GM21381 (cell line): ENCODE data around the gene CBX4.
"Not testable (repeated sequence)": the region's sequence is repeated elsewhere in the genome, so short reads cannot be mapped to it uniquely, and the experiment has no call there.

ENCODE experiments used
- ATAC-seq: cut with Tn5 transposase; IDR thresholded peaks from one replicate; pipeline ENCODE4 v1.9.1; 2021; ENCODE audit warnings: mild to moderate bottlenecking, moderate library complexity; ENCODE audit not compliant: unreplicated experiment

Gene CBX4

DNA sequence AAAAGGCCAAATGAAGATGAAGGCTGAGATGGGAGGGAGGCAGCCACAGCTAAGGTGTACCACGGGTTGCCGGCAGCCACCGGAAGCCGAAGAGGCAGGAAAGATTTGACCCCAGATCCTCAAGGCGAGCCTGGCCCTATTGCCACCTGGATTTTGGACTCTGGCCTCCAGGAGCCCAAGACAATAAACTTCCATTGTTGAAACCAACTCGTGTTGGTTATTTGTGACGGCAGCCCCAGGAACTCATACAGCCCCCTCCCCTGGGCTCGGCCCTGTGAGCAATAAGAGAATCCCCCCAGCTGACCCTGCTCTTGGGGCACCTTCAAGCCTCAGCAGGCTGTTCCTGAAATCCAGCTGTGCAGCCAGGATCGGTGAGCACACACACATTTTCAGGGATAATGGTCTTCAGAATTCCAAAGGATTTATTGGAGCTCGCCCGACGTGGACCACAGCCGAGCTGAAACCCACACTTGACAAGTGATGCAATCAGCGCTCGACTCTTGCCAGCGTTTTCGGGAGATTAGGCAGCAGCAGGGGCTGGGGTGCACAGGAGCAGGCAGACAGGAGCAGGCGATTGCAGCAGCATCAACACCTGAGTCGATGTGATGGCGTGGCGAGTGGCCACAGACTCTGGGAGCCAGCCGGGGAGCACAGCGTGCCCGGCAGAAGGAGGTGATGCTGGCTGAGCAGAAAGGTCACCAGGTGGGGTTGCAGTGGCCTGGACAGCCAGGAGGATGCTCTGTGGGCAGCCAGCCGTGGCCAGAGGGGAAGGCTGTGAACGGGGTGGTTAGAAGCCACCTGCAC lies 22.4 kb upstream of the CBX4 start:
- ATAC-seq, result no peak

DNA sequence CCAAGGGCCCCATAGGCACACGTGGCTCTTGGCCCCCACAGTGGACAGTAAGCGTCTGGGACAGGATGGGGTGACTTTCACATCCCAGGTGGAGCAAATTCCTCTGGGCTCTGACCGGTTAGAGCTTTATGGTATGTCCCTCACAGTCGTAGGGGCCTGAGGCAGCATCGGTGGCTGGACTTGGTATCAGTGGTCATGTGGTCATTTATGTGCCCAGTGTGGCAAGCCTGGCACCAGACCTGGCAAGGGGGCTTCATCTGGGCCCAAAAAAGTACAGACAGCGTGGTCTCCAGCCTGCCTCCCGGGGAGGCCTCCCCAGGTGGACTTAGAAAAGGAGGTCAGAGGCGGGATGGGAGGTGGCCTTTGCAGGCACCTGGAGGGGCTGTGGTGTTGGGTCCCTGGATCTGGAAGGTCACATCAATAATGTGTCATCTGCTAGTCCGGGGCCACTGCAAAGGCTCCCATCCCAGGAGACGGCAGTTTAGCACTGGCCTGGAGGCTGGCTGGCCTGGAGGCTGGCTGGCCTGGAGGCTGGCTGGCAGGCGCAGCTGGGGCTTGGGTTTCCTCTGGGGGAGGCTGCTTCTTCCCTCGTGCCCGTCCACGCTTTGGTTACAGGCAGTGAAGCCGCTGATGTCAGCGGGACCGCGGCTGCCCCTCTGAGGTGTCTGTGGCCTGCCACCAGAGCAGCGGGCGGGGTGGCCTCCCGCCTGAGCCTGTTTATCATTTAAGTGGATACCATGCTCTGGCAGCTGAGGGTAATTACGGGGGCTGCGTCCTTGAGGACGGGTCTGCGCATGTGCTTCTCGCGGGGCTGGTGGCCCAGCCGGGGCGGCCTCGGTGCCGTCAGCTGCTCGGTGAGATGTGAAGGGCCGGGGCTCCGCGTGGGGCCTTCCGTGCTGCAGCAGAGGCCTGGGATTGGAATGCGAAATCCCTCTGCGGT lies 20.7 kb upstream of the CBX4 start:
- ATAC-seq, result no peak

DNA sequence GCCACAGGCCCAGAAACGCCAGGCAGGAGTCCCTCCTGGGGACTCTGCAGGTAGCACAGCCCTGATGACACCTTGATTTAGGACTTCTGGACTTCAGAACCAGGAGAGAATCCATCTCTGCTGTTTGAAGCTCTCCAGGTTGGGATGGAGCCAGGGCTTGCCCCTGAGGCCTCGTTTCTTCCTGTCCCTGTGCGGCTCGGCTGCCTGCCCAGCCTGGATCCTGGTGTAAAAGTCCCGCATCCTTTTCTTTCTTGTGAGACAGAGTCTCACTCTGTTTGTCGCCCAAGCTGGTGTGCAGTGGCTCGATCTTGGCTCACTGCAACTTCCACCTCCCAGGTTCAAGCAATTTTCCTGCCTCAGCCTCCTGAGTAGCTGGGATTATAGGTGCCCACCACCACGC lies 17.9 kb upstream of the CBX4 start:
- no peak for ATAC-seq

DNA sequence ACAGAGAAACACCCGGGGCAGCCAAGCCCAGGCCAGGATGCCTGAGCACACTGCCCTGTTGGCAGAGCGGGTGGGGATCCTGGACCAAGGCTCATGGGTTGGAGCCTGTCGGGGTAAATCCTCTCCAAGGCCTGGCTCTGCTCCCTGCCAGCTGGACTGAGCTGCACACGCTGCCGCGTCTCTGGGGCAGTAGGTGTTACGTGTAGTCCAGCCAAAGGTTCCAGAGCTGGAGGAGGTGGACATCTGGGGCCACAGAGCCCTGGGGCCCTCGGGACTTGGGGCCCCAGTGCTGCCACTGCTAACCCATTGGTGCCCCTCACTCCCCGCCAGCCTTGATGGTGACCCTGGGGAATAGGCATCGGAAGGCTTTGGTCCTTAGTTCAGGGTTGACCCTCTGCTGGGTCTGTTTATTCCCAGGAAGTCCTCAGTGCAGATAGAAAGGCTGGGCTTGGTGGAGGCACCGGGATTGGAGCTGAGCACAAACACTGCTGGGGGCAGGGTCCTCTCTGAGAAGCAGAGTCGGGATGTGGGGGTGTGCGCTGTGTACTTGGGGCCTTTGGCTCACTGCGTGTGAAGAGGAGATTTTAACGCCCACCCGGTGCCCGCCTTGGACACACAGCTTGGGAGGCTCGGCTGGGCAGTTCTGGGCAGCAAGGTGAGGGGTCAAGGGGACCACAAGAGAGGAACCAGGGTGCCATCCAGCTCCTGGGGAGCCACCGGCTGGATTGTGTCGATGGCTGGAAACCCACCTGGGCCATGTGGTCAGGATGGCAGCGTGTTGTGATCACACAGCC lies 16.3 kb upstream of the CBX4 start:
- no peak for ATAC-seq

DNA sequence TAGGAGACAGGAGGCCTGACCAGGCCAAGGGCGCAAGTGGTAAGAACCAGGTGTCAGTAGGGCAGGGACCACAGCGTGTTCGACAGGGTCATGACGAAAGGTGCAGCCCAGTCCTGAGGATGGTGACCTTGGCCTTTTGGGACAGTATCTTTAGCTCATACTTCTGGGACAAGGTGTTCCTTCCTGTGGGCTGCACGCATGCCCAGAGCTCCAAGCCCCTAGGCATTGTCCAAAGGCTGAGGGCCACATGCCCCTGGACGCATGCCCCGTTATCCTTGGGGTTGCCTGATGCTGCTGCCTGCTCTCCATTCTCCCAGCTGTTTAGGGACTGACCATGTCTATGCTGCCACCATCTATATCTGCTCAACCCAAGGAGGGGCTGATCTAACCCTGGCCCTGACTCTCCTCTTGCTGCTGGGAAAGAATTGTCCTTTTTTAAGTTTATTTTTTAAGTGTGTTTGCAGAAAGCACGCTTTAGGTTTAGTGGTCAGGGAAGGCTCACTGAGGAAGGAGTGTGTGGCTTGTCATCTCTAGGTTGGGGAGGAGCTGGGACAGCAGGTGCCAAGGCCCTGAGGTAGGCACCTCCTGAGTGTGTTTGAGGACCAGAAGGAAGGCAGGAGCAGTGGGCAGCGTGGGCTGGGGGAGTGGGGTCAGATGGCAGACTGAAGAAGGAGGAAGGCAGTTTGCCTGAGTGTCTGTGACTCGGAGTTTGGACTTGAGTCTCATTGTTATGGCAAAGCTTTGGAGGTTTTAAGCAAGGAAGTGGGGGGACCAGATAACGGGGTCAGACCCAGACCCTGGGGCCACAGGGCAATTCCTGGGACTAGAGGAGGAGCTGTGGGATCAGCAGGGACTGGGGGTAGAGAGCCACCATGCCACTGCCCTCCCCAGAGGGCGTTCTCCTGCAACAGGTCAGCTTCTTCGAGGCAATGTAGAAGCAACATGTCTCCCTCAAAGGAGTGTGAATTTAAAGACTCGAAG lies 15.1 kb upstream of the CBX4 start:
- ATAC-seq, result no peak

DNA sequence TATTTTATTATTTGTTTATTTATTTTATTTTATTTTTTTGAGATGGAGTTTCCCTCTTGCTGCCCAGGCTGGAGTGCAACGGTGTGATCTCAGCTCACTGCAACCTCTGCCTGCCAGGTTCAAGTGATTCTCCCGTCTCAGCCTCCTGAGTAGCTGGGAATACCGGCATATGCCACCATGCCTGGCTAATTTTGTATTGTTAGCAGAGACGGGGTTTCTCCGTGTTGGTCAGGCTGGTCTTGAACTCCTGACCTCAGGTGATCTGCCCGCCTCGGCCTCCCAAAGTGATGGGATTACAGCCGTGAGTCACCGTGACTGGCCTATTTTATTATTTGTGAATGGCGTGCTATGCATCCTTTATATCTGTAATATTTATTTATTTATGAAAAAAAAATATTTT lies 13.9 kb upstream of the CBX4 start:
- not testable (repeated sequence) for ATAC-seq

DNA sequence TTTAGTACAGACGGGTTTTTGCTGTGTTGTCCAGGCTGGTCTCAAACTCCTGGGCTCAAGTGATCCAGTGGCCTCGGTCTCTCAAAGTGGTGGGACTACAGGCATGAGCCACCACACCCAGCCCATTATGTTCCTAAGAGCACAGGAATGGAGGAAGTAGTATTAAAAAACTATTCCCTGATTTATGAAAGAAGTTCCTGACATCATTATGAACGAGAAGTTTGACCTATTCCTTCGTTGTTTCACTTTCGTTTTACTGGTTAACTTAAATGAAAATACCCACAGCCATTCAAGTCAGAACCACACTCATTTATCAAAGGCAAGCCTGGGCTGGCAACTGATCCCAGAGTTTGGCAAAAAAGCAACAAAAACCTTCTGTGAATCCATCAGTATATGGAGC lies 13.5 kb upstream of the CBX4 start:
- ATAC-seq, result no peak

DNA sequence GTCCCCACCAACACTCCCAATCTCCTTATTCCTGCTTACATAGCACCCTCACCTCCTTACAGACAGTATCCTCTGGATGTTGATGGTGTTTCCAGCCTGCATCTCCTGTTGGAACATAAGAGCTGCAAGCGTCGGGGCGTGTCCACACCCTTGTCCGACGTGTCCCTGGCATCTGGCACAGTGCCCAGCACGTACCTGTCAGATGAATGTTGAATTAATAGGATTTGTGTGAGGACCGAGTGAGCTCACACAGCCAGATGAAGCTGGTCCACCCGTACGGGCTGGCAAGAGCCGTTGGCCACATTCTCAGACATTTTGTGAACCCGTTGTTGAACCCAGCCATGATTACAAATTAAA lies 12.2 kb upstream of the CBX4 start:
- no peak for ATAC-seq

DNA sequence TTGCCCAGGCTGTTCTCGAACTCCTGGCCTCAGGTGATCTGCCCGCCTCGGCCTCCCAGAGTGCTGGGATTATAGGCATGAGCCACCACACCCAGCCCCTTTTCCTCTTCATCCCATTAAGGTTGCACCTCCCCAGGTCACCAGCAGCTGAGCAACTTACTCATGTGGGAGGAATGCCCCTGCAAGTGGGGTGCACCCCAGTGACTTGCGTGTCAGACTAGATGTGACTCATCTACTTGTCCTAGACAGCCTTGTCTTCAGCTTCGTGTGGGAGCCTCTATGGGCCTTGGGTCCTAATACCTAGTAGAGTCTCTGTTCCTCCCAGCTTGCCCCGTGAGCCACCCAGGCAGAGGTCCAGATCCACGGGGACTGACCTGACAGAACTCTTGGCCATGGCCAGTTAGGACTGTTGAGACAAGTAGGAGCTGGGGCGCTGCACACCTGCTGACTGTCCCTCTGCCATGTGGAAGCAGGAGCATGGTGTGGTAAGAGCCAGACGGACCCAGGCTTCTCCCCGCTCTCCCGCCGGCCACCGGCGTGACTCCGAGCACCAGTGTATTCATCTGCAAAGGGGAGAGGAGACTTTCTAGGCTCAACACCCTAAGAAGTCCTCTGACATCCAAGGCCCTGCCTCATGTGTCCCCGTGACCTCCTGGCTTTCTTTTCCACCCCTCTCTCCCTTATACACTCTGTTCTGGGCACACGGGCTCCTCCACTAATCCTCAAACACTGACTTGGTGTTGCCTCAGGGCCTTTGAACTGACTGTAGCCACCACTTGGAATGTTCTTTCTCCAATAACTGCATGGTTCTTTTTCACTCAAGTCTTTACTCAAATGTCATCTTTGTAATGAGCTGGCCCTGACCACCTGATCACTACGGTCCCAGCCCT lies 11.6 kb upstream of the CBX4 start:
- ATAC-seq, result no peak

DNA sequence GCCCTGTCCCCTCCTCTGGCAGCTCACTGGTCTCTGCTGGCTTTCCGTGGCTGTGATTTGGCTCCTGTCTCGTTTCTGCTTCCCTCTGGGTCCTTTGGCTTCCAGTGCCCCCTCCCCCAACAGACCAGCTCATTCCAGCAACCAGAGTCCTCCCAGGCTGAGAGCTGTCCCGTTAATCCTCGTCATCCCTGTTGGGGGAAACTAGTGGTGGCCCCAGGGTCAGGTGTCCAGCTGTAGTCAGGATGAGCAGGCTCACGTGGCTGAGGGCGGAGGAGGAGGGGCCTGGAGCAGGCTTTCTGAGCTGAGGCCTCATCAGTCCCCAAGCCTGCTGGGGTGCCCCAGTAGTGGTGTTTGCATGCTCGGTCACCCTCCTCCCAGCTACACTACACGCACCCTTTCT lies 10.7 kb upstream of the CBX4 start:
- no peak for ATAC-seq

DNA sequence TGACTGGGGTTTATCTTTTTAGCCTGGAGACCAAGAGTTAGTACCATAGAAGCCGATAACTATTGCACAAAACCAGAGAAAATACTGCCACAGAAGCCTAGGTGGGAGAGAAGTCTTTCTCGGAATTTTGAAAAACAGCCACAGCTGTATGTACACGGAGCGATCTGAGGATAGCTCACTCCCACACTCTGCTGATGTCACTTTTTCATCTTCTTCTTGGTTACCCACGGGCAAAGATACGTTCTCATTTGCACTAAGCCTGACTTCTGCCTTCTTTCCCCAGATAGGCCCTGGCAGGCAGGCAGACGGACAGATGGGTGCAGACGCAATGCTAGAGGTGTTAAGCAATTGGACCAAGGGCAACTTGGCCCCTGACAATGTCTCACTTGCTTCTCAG lies 9.1 kb upstream of the CBX4 start:
- no peak for ATAC-seq

DNA sequence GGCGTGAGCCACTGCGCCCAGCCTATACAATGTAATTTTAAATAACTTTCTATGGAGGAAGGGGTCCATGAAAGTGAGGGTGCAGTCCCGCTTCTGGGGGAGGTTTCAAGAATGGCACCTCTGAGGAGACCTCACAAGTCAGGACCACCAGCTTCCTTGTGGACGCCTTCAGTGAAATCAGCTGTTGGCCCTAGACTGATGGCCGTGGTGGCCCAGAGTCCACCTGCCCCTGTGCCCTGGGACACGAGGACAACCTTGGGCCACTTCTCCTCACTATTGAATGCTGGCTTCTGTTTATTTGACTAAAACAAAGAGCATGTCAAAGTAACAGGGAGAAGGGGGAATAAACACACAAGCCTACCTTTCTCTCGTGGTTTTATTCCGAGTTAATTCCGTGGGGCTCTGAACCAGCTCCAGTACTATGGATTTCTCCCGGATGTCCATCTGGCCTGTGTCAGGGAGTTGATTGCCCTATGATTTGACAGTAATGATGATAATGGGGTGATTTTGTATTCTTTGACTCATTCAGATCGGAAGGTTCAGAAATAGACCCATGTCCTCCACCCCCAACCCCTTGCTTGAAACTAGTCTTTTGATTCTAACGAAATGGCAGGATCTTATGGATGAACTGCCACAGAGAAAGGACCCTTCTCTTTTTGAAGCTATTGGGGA lies 8.6 kb upstream of the CBX4 start:
- ATAC-seq, result no peak

DNA sequence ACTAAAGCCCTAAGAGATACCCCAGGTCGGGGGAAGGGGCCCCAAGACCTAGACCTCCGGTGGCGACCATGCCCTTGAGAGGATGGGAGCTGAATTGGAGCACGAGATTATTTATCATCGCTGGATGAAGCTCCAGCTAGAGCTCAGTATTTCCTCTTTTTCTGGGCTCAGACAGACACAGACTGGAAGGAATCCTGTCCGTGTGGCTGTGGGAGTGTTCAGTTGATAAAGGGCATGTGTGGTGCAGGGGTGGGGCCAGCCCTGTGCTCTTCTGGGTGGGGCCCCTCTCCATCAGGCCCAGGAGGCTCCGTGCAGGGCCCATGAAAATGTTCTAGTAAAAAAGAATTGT lies 6.3 kb upstream of the CBX4 start:
- no peak for ATAC-seq

DNA sequence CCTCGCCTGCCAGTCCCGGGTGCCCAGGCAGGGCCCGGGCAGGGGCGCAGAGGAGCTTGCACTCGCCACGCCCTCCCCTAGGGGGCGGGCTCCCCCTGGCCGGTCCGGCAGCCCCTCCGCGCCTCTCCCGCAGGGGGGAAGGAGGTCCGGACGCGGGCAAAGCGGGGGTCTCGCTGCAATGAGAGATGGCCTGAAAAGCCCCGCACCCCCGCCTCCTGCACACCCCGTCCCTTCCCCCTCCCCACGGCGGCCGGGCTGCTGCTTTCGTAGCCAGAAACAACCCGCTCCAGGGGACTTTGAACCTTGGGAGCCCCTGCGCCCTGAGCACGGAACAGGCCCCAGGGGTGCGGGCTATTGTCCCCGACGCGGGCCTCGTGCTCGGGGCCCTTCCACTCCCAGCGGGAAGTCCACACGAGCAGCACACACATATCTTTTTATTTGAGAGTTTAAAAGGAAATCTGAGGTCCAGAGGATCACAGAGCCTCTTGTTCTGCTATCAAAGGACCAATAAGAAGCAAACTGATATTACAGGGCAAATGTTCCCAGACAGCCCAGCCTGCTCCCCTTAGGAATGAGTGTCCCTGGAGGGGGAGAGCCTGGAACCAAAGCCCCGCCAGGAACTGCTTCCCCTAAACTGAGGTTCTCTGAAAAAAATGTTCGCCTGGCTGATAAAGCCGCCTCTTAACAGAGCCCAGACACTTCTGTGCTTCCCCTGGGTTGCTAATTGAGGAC lies 5.8 kb upstream of the CBX4 start:
- ATAC-seq, result no peak

DNA sequence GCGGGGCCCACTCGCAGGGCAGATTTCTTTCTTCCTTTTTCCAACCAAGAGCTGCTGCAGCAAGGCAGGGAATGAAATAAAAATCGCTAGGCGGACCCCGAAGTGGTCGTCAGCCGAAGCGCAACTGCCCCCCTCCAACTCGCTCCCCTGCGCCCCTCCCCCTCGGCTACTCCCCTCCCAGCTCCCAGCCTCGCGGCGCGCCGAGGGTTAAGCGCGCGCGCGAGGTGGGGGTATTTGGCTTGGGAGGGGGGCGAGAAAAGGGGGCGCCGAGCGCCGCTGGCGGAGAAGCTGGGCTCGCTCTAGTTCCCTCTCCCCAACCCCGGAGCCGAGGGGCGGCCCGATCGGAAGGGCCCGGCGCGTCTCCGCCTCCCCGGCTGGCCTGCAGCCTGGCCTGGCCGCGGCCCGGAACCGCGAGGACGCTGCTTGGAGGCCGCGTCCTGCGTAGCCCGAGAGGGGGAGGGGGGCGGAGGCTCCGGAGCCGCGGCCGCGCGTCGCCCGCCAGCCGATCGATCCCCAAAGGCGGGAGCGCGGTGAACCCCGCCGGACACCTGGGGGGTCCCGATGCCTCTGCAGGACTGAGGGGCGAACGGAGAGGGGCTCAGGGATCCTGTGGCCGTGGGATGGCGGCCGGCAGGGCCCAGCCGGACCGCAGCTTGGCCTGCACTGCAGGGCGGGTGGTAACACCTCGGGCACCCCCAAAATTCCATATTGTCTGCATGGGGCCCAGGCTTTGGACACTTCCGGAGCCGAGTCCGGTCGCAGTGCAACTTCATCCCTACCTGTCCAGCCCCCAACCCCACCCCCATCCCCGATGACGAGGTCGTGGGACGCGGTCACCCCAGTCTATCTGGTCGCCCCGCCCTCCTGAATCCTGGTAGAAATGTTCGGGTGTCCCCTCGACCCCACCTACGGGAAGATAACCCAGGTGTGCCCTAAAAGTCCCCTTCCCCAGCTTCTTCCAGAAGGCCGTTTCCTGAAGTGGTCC lies 4.9 kb upstream of the CBX4 start:
- ATAC-seq, result no peak

DNA sequence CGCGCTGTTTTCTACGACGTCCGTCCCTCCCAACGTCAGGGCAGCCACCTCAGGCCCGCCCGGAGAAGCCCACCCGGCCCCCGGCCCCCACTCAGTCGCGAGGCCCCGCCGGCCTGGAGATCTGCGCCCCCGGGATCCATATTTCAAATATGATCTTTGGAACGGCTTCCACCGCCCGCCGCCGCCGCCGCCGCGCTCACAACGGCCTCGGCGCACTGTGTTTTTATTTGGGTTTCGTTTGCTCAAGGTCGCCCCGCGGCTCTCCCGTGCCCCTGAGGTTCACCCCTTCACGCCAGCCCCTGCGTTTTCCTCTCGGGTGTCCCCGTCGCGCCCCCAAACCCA lies 4.2 kb upstream of the CBX4 start:
- no peak for ATAC-seq
